ENCODE results near the gene LRRC4B. TPM values are rescaled to one million over a fixed set of nuclear protein-coding genes. Genes with fewer than 3 reads are reported as not detected.

The LRRC4B gene
- total and polyA plus RNA-seq, 2 of the 13 experiments (the other 11 are each of a cell fraction or from before 2014, with no cell fraction given), result not detected

- Histone ChIP-seq H3K27ac (ENCODE audit: extremely low read length, insufficient read depth, low read length) (no peak overlapping the region), H3K79me2 (ENCODE audit: insufficient read depth, low read length) (no peaks in the 10 kb centered on the region), H4K20me1 (ENCODE audit: insufficient read depth, low read length) (no peaks in the 10 kb centered on the region), H3K9ac (ENCODE audit: insufficient read depth, low read depth, low read length) (no peak overlapping the region), H3K36me3 (replicated peaks in 1 of 2; ENCODE audit: control insufficient read depth in 1 of 2, insufficient read depth in 2 of 2, low read length in 2 of 2) (no peaks in the 10 kb centered on the region), H3K9me3 (ENCODE audit: low read length) (no peaks in the 10 kb centered on the region), H3K27me3 (ENCODE audit: control insufficient read depth in 1 of 2, insufficient read depth in 2 of 2, low read length in 2 of 2) (peaks cover 0 to 4% of the 10 kb centered on the region in 2 experiments; a peak in 3 of 5 replicates), H2AFZ (ENCODE audit: low read length) (no peak overlapping the region), H3K4me1 (ENCODE audit: insufficient read depth, low read length) (no peaks in the 10 kb centered on the region), H3K4me2 (ENCODE audit: low read depth, low read length) (no peak overlapping the region), H3K4me3 (replicated peaks in 1 of 3; ENCODE audit: insufficient read depth in 1 of 3, low read depth in 2 of 3, low read length in 3 of 3) (no peak overlapping the region)
- ChIA-PET CTCF (ENCODE audit: low intra/inter-chr PET ratio, low total read pairs) (no interaction called here), POLR2A (no interaction called here)
- intact Hi-C loops (cut with micrococcal nuclease; ENCODE audit: unreplicated experiment), result no loop called here
- no peak for DNase-seq (ENCODE audit: low spot score)
- in situ Hi-C loops (cut with HindIII; ENCODE audit: extremely low pct_ligation_motif_present, low pct_unique_long_range_greater_than_20kb), result no loop called here
- no peak for FAIRE-seq
- ATAC-seq, result no peak
- 40% methylated on average over 11 of the region's 12 CpGs for WGBS (ENCODE audit: low lambda C conversion rate)
- BruUV-seq (replicated peaks), result no TSS peak
- TF ChIP-seq ZNF280D (CRISPR knock-in tag; IDR thresholded peaks at IDR 0.05) (no peak), IKZF4 (CRISPR knock-in tag; IDR thresholded peaks at IDR 0.05; ENCODE audit: borderline replicate concordance, low read depth, not compliant biosample characterization) (no peak), CEBPZ (IDR thresholded peaks at IDR 0.05; ENCODE audit: low read length) (no peak), ZNF687 (CRISPR knock-in tag; IDR thresholded peaks at IDR 0.05) (no peak), ZNF703 (CRISPR knock-in tag; IDR thresholded peaks at IDR 0.05; ENCODE audit: borderline replicate concordance) (no peak)
Measured at GRCh38 chr19:50475101-50475568, 93.1 kb downstream of the LRRC4B start.

Data from HepG2 (cell line).